Measurements from ENCODE around the gene GRN.

DNA sequence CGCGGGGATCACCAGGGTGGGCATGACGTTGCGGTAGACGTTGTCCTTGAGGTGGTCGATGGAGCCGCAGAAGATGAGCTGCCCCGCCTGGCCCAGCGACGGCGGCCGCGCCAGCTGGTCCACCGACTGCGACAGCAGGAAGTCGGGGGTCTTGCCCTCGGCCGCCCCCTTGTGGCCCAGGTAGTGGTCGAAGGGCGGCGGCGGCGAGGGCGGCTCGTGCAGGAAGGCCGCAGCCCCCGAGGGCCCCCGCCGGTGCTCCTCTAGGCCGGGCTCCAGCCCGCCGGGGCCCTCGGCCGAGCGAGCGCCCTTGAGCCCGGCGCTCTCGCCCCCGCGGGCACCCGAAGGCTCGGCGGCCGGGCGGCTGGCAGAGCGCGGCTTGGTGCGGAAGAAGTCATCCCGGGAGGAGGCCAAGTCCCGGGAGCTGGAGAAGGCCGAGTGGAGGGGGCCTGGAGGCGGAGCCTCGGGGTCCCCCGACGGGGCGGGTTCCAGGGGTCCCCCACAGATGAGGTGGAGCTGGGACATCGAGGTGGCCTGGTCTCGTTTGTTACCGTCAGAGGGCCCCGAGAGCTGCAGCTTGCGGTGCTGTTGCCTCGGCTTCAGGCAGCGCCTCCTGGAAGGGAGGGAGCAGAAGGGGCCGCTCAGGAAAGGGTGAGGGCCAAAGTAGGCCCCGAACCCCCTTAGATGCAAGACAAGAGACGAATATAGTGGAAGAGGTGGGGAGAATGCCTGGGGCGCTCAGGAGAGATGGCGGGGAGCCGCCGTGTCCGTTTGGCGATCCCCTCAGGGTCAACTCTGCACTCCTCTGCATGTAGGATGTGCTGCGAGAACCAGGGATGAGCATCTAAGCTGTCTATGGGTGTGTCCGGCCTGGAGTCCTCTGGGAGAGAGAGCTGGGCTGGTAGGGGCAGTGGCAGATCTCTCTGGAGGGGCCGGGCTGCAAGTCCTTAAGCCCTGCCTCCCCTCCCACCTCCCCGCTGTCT, 9.8 kb downstream of the GRN start:
- TF ChIP-seq, protein P1, sequence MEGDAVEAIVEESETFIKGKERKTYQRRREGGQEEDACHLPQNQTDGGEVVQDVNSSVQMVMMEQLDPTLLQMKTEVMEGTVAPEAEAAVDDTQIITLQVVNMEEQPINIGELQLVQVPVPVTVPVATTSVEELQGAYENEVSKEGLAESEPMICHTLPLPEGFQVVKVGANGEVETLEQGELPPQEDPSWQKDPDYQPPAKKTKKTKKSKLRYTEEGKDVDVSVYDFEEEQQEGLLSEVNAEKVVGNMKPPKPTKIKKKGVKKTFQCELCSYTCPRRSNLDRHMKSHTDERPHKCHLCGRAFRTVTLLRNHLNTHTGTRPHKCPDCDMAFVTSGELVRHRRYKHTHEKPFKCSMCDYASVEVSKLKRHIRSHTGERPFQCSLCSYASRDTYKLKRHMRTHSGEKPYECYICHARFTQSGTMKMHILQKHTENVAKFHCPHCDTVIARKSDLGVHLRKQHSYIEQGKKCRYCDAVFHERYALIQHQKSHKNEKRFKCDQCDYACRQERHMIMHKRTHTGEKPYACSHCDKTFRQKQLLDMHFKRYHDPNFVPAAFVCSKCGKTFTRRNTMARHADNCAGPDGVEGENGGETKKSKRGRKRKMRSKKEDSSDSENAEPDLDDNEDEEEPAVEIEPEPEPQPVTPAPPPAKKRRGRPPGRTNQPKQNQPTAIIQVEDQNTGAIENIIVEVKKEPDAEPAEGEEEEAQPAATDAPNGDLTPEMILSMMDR (IDR thresholded peaks at IDR 0.05), result peak in 1 of 3 experiments; percentile 35
- TF ChIP-seq POLR2A (IDR thresholded peaks at IDR 0.05; ENCODE audit: low read depth), result no peak
